ENCODE measurements around the gene PLA2G10. TPM values are rescaled to one million over a fixed set of nuclear protein-coding genes. Genes with fewer than 3 reads are reported as not detected.
A peak's percentile ranks its signal among the peaks of the same experiment; 100 is the strongest.
"Not testable (repeated sequence)": the region's sequence is repeated elsewhere in the genome, so short reads cannot be mapped to it uniquely, and the experiment has no call there.

Gene PLA2G10
- total RNA-seq, 1 donor from 2014 or later: 7.1 TPM

DNA sequence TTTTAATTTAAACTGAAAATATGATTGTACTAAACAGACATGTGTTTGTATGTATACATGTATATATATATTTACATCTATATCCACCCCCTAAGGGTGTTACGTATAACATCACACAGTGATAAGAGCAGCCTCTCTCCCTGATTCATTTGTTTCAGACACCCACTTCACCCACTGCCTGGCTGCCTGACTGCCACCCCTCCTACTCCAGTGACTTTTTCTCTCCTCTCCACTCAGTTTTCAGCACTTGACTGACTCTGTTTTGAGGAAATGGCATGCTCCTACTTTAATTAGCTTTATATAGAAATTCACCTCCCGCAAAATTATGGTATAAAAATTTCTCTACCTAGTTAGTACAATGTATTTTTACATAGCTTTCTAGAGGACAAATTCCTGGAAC, 41.4 kb downstream of the PLA2G10 start:
- H3K4me1 ChIP-seq: peaks cover 21% of the 10 kb centered on the region
- TF ChIP-seq, protein P1, sequence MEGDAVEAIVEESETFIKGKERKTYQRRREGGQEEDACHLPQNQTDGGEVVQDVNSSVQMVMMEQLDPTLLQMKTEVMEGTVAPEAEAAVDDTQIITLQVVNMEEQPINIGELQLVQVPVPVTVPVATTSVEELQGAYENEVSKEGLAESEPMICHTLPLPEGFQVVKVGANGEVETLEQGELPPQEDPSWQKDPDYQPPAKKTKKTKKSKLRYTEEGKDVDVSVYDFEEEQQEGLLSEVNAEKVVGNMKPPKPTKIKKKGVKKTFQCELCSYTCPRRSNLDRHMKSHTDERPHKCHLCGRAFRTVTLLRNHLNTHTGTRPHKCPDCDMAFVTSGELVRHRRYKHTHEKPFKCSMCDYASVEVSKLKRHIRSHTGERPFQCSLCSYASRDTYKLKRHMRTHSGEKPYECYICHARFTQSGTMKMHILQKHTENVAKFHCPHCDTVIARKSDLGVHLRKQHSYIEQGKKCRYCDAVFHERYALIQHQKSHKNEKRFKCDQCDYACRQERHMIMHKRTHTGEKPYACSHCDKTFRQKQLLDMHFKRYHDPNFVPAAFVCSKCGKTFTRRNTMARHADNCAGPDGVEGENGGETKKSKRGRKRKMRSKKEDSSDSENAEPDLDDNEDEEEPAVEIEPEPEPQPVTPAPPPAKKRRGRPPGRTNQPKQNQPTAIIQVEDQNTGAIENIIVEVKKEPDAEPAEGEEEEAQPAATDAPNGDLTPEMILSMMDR (IDR thresholded peaks at IDR 0.05): no peak
- H3K27ac ChIP-seq: no peak overlapping the region
- no peaks in the 10 kb centered on the region for H3K27me3 ChIP-seq (ENCODE audit: low read depth)
- intact Hi-C loops (cut with DNase I): no loop called here
- H3K36me3 ChIP-seq: peaks cover 99% of the 10 kb centered on the region
- H3K4me3 ChIP-seq: no peak overlapping the region
- ATAC-seq: no peak
- no peak for DNase-seq
- no peaks in the 10 kb centered on the region for H3K9me3 ChIP-seq

DNA sequence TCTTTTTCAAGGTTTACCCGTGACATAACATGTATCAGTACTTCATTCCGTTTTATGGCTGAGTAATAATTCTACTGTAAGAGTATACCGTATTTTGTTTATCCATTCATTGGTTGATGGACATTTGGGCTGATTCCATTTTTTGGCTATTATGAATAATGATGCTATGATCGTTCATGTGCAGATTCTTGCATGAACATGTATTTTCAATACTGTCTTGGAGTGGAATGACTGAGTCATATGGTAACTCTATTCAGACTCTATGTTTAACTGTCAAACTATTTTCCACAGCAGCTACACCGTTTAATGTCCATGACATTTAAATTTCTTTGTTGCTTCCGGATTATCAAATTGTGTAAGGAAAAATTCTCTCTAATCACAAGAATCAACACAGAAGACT, 43.5 kb downstream of the PLA2G10 start:
- H3K4me3 ChIP-seq: no peak overlapping the region
- no peaks in the 10 kb centered on the region for H3K9me3 ChIP-seq
- H3K4me1 ChIP-seq: peaks cover 4% of the 10 kb centered on the region
- no peak overlapping the region for H3K27ac ChIP-seq
- TF ChIP-seq, protein P1 (IDR thresholded peaks at IDR 0.05): no peak
- H3K36me3 ChIP-seq: peaks cover 98% of the 10 kb centered on the region
- ATAC-seq (no peak), DNase-seq (no peak)
- H3K27me3 ChIP-seq (ENCODE audit: low read depth): no peaks in the 10 kb centered on the region
- intact Hi-C loops (cut with DNase I): no loop called here

DNA sequence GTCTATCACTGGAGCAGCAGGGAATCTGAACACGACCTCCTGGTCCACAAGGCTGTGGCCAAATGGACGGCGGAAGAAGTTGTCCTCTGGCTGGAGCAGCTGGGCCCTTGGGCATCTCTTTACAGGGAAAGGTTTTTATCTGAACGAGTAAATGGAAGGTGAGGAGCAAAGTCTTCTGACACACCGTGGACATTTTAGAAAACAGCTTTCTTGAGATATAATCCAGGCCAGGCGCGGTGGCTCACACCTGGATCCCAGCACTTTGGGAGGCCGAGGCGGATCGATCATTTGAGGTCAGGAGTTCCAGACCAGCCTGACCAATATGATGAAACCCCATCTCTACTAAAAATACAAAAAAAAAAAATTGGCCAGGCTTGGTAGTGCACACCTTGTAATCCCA, 44.3 kb downstream of the PLA2G10 start:
- ATAC-seq (no peak), DNase-seq (no peak)
- H3K4me1 ChIP-seq: no peaks in the 10 kb centered on the region
- TF ChIP-seq, protein P1 (IDR thresholded peaks at IDR 0.05): no peak
- no peaks in the 10 kb centered on the region for H3K27me3 ChIP-seq (ENCODE audit: low read depth)
- H3K27ac ChIP-seq: no peak overlapping the region
- intact Hi-C loops (cut with DNase I): no loop called here
- peaks cover 98% of the 10 kb centered on the region for H3K36me3 ChIP-seq
- H3K9me3 ChIP-seq: no peaks in the 10 kb centered on the region
- H3K4me3 ChIP-seq: no peak overlapping the region

DNA sequence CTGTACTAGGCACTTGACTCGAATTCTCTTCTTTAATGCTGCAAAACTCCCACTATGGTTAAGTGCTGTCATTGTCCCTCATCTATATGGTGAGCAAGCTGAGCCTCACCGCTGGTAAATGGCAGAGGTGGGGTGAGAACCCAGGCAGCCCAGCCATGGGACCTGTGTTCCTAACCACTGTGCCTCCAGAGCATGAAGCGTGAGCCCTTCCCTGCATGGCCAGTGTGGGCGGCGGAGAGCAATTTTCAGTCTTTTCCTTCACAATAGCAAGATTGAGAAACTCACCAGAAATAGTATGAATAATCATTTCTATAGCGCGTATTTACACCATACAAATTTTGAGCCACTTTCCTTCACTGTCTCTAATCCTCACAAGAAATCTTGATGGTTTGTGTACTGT, 52.2 kb downstream of the PLA2G10 start:
- peaks cover 17% of the 10 kb centered on the region for H3K4me1 ChIP-seq
- no peak overlapping the region for H3K27ac ChIP-seq
- peaks cover 70% of the 10 kb centered on the region for H3K36me3 ChIP-seq
- intact Hi-C loops (cut with DNase I): no loop called here
- H3K4me3 ChIP-seq: no peak overlapping the region
- no peaks in the 10 kb centered on the region for H3K27me3 ChIP-seq (ENCODE audit: low read depth)
- no peaks in the 10 kb centered on the region for H3K9me3 ChIP-seq
- ATAC-seq (peak; percentile 13 to 31), DNase-seq (no peak)
- TF ChIP-seq, protein P1 (IDR thresholded peaks at IDR 0.05): no peak

DNA sequence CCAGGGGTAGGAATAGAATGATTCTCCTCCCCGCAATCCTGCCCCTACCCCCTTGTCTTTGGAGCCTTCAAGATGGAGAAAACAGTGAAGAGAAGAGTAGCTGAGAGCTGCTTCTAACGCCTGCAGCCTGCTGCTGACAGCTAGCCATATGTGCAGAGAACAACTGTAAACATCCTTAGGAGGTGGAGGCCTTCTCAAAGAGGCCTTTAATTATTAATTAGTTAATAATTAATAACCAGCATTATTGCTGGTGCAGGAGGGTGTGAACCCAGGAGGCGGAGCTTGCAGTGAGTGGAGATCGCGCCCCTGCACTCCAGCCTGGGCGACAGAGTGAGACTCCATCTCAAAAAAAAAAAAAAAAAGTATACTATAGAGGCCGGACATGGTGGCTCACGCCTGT, 52.9 kb downstream of the PLA2G10 start:
- TF ChIP-seq, protein P1 (IDR thresholded peaks at IDR 0.05): no peak
- Histone ChIP-seq H3K4me1 (peaks cover 20% of the 10 kb centered on the region), H3K9me3 (no peaks in the 10 kb centered on the region), H3K36me3 (peaks cover 63% of the 10 kb centered on the region), H3K27ac (no peak overlapping the region), H3K27me3 (ENCODE audit: low read depth) (no peaks in the 10 kb centered on the region), H3K4me3 (no peak overlapping the region)
- ATAC-seq (peak in 1 of 2 donors; percentile 20), DNase-seq (no peak)
- intact Hi-C loops (cut with DNase I): no loop called here

DNA sequence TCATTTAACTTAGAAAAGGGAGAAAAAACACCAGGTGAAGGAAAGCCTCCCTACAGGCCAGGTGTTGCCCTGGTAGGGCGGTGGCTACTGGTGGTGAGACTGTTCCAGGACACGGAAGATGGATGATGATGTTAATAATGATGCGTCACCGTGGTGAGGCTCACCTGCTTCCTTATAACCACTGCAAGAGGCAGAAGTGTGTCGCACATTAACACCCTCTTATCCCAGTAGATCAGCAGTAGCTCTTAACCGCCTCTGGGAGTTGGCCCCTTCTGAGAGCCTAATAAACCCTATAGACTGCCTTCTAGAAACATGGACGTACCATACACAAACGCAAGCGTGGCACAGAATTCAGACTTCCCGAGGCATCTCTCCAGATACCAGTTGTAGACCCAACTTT, 53.6 kb downstream of the PLA2G10 start:
- Histone ChIP-seq H3K4me3 (no peak overlapping the region), H3K27ac (no peak overlapping the region), H3K9me3 (no peaks in the 10 kb centered on the region), H3K4me1 (peaks cover 27% of the 10 kb centered on the region), H3K27me3 (ENCODE audit: low read depth) (no peaks in the 10 kb centered on the region), H3K36me3 (peaks cover 56% of the 10 kb centered on the region)
- no peak for DNase-seq
- TF ChIP-seq, protein P1 (IDR thresholded peaks at IDR 0.05): no peak
- intact Hi-C loops (cut with DNase I): no loop called here
- no peak for ATAC-seq

DNA sequence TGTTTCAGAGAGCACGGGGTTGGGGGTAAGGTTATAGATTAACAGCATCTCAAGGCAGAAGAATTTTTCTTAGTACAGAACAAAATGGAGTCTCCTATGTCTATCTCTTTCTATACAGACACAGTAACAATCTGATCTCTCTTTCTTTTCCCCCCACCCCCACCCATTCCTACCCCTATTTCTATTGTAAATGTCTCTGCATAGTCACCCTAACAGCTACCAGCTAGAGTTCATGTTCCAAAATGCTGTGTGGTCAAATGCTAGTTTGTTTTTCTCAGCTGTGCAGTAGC, 57.2 kb downstream of the PLA2G10 start:
- intact Hi-C loops (cut with DNase I); H3K4me3 ChIP-seq; H3K9me3 ChIP-seq; DNase-seq; ATAC-seq; H3K27me3 ChIP-seq (ENCODE audit: low read depth): not testable (repeated sequence)
- peaks cover 47% of the 10 kb centered on the region for H3K4me1 ChIP-seq
- peaks cover 36% of the 10 kb centered on the region for H3K36me3 ChIP-seq
- peak overlapping the region; percentile 51 for H3K27ac ChIP-seq

DNA sequence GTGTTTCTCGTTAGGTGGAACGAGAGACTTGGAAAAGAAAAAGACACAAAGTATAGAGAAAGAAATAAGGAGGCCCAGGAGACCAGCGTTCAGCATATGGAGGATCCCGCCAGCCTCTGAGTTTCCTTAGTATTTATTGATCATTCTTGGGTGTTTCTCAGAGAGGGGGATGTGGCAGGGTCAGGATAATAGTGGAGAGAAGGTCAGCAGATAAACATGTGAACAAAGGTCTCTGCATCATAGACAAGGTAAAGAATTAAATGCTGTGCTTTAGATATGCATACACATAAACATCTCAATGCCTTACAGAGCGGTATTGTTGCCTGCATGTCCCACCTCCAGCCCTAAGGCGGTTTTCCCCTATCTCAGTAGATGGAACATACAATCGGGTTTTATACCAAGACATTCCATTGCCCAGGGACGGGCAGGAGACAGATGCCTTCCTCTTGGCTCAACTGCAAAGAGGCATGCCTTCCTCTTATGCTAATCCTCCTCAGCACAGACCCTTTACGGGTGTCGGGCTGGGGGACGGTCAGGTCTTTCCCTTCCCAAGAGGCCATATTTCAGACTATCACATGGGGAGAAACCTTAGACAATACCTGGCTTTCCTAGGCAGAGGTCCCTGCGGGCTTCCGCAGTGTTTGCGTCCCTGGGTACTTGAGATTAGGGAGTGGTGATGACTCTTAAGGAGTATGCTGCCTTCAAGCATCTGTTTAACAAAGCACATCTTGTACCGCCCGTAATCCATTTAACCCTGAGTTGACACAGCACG, 57.7 kb downstream of the PLA2G10 start:
- DNase-seq: peak; percentile 59
- H3K27ac ChIP-seq: peak overlapping the region; percentile 93
- peaks cover 47% of the 10 kb centered on the region for H3K4me1 ChIP-seq
- ATAC-seq; H3K9me3 ChIP-seq; H3K27me3 ChIP-seq (ENCODE audit: low read depth); intact Hi-C loops (cut with DNase I); H3K4me3 ChIP-seq: not testable (repeated sequence)
- peaks cover 36% of the 10 kb centered on the region for H3K36me3 ChIP-seq
